GM19455 (cell line): Measurements from ENCODE around the gene CACHD1.
"Not testable (repeated sequence)": the region's sequence is repeated elsewhere in the genome, so short reads cannot be mapped to it uniquely, and the experiment has no call there.

ENCODE experiments used
- ATAC-seq: cut with Tn5 transposase; IDR thresholded peaks from one replicate; pipeline ENCODE4 v1.9.1; 2021; ENCODE audit not compliant: unreplicated experiment

CACHD1 gene

DNA sequence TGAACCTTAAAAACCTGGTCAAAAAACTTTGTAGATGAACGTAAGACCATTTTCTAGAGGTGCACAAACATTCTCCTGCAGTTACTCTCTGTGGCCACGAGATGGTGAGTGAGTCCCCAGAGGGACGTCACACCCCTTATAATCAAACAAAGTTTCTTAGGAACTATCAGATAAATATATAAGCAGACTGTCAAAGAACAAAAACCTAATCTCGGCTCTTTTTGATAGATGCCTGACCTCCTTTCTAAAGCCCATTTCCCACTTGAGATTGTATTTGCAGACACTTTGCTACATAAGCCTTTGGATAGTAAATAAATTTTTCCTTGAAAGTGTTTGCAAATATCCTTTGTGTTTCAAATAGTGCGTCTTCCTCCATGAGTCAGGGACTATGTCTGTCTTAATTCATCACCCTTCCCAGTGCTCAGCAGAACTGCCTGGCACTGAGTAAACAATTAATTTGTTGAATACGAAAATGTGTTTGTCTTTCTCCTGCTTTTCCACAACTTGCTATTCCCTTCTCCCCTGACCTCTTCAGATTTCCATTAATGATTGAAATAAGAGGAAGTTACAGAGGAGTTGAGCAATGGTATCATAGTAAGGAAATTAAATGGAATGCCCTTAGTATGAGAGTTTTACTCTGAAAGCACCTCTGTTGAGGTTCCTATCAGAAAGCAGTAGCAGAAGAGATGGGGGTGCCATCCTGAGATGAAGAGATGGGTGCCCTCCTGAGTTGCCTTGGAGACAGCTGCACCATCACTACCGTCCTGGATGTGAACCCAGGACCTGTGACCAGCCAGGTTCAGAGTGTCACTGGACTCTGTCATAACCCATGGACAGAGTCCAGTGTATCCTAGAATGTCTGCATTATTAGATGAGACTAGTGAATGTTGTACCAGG lies 217.1 kb downstream of the CACHD1 start:
- ATAC-seq = no peak

DNA sequence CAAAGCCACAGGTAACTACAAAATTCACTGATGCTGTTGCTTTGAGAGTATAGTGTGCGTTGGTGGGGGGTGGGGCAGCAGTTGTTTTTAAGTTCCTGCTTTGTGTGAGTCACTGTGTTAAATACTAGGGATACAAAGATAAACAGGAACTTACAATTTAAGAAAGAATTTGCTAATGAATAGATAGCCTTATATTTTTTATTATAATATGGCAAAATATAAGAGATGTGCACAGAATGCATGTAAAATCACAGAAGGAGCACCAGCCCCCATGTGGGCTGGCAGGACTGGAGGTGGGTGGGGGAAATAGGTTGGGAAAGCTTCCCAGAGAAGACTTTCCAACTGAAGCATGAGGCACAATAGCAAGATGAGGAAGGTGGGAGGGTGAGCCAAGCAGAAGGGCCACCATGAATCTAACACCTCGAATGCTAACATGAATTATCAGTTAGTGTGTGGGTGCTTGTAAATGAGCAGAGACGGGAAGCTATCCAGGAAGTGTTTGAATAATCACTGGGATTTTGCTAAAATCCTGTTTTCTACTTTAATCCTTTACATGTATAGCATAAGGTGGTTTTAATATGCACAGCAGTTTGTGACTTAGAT lies 217.9 kb downstream of the CACHD1 start:
- ATAC-seq = no peak

DNA sequence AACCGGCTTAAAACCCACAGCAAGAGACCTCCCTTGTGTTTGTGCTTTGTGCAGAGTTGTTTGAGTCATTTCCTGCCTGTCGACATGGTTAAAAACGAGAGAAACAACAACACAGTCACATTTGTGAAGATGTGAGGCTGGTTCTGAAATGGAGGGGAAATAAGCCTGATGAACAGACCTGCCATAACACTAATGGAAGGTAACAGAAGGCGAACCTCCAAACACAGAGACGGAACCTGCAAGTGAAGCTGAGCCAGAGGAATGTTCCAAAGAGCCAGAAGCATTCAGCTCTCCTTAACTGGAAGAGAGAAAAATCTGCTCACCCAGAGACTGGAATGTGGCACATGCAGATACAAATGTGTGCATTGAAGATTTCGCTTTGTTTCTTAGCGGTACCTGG lies 221.7 kb downstream of the CACHD1 start:
- ATAC-seq = no peak

DNA sequence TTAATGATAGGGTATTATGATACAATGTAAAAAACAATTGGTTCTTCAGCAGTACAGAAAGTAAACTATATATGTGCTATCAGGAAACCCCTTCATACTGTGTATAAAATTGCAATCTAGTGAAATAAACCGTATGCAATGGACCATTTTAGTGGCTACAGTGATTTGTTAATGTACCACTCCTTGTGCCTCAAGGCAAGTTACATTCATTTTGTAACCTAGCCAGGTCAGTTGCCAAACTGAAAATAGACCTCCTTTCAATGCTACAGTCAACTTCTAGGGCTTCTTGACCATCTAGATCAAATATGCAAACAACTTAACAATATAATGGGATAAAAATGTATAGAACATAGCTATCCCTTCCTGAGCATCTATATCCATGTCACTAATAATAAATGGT lies 223.0 kb downstream of the CACHD1 start:
- ATAC-seq = no peak

DNA sequence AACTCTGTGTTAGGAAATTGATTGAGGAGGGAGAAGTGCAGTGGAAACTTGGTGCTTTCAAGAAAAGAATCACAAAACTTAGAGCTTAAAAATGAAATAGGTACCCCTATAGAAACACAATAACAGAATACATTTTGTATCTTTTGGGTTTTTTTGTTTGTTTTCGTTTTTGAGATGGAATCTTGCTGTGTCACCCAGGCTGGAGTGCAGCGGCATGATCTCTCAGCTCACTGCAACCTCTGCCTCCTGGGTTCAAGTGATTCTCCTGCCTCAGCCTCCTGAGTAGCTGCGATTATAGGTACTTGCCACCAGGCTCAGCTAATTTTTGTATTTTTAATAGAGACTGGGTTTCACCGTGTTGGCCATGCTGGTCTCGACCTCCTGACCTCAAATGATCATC lies 223.5 kb downstream of the CACHD1 start:
- ATAC-seq = no peak

DNA sequence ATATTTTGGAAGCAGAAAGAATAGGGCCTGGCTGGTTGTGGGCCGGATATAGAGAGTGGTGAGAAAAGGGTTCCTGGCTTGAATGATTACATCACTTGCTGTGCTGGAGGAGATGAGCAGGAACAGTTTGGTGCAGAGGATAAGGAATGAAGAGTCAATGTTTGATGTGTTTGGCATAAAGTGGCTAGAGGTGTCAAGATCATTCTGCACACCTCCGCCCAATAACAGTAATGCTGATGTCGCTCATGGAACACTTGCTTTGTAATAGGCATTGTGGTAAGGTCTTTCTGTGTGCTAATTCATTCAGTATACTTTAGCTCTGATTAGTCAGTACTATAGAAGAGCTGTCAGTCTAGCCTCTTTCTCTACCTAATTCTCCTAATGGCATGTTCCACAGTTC lies 226.9 kb downstream of the CACHD1 start:
- ATAC-seq = no peak

DNA sequence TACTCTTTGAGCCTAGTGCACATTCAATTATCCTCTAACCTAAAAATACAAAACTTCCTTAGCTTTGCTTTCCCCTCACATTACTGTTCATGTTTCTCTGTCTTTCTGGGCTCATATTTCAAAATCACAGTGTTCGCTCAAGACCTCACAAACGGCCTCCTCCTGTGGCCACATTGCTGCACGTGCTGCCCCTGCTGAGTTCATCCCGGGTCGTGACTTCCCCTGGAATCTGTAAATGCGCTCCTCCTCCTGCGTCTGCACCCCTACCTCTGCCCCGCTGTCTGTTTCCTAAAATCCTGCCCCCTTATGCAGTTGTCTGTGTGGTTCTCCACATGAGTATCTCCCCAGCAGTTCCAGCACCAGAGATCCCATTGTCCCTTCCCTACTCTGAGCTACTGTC lies 229.4 kb downstream of the CACHD1 start:
- ATAC-seq = no peak

DNA sequence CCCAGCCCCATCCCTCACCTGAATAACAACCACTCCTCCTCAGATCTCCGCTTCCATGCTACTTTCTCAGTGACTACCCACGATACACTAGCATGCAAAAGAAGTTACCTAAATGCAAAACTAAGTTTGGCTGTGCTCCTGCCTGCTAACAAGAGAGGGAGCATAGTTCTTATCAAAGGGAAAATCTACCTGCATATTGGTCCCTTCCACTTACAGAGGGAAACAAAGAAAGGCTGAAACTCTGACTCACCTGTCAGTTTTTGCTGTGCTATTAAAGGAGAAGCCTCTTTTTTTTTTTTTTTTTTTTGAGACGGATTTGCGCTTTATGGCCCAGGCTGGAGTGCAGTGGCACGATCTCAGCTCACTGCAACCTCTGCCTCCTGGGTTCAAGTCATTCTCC lies 231.1 kb downstream of the CACHD1 start:
- ATAC-seq = no peak

DNA sequence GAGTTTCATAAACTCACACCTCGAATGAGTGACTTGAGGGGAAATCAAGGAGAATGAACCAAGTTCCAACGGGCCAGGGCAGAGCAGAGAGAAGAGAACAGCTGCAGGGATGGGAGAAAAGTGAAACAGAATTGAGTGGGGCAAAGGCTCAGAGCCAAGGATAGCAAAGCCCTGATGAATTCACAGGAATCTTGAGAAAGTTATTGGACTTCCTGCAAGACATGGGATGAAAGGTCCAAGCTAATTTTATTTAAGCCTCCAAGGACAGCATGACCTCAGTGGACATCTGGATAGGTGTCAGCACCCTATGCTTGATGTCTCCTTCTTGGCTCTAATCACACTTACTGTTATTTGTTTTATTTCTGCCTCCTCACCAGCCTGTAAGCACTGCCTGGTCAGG lies 232.0 kb downstream of the CACHD1 start:
- ATAC-seq = no peak

DNA sequence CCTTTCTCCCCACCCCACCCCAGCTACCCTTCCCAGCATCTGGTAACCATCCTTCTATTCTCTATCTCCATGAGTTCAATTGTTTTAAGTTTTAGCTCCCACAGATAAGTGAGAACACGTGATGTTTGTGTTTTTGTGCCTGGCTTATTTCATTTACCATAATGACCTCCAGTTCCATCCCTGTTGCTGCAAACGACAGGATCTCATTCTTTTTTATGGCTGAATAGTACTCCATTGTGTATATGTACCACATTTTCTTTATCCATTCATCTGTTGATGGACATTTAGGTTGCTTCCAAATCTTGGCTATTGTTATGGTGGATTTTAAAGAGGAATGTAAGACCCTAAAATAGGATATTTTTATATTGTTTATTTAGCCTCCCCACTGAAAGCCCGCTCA lies 232.7 kb downstream of the CACHD1 start:
- not testable (repeated sequence) for ATAC-seq

DNA sequence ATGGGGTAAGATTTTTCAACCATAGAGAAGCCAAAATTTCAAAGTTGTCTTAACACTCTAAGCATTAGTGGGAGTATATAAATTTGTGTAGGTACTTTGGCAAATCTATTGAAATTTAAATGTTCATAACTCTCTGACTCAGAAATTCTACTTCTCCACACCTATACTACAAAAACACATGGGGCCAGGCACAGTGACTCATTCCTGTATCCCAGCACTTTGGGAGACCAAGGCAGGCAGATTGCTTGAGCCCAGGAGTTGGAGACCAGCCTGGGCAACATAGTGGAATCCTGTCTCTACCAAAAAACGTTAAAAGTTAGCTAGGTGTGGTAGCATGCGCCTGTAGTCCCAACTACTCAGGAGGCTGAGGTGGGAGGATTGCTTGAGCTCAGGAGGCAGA lies 233.7 kb downstream of the CACHD1 start:
- ATAC-seq = no peak

DNA sequence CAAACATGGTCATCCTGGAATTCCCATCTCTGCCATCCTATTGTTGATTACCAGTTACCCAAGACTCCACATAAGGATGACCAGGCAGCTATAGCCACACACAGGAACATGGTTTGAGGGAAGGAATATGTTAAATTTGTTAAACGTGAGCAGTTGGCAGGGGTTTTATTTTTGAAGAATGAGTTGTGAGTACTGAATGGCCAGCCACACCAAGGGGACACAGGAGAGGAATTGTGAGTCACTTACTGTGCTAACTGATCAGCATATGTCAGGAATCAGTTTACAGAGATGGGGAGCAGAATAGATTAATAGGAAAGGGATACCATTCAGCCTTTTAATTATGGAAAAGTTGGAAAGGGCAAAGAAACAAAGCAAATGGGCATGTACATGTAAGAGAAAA lies 235.7 kb downstream of the CACHD1 start:
- ATAC-seq = no peak

DNA sequence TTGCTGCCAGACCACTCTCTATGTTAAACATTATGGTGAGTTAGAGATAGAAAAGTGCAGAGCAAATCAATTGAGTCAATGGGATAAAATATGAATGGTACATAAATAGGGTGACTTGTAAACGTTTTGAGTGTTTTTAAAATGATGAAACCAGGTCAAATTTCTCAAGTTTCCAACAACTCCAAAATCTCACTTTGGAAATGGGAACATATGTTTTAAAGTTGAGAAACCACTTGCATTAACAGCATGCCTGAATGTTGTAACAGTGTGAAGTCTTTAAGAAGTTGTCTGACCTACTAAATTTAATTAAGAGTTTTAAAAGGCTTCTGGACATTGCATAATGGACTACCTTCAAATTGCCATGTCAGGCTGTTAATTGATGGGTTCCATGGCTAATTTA lies 241.3 kb downstream of the CACHD1 start:
- ATAC-seq = no peak

DNA sequence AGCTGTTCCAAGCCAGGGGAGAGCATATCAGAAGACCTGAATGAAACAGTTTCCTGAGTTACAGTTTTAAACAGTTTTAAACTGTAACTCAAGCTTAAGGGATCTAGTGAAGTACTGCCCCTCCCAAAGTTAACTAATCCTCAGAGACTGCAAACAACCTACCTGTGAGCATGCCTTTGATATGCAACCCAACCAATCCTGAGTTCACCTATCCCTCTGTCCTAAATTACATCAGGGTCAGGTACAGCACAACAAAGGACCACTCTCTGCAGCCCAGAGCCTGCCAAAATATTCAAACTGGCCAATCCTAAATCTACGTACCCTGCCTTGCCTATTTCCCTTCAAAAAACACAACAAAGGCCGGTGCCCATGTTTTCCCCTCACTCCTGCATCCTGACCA lies 242.1 kb downstream of the CACHD1 start:
- no peak for ATAC-seq

DNA sequence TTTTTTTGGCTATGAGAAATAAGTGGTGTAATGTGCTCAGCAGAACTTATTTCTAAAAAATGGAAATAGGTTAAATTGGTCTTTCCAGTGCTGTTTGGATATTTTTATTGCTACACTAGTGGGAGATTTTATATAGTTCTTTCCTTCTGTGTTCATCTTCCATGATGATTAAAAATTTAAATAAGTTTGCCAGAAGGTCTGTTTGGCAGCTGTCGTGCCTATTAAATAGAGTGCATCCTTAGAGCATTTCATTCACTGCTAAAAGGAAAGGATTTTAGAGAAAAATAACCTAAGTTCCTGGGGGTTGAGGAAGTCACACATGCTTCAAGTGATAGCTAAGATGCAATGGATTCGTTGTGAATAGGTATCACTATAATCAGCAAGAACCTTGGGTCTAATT lies 245.3 kb downstream of the CACHD1 start:
- no peak for ATAC-seq

DNA sequence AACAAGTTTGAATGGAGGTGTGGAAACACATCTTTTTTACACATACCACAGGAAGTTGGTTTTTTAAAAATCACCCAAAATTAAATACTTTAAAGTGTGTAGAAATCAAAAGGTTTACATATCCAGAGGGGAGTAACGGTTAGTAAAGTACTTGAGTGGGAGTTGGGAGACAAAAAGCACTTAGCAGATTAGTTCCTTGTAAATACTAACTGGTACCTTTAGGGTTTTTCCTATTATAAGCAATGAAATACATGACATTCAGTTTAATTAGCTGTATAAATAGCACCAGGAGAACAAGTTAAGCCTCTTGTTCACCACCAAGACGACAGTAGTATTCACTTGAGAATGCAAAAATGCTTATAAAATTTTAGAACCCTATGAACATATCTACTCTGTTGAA lies 251.2 kb downstream of the CACHD1 start:
- ATAC-seq = no peak

DNA sequence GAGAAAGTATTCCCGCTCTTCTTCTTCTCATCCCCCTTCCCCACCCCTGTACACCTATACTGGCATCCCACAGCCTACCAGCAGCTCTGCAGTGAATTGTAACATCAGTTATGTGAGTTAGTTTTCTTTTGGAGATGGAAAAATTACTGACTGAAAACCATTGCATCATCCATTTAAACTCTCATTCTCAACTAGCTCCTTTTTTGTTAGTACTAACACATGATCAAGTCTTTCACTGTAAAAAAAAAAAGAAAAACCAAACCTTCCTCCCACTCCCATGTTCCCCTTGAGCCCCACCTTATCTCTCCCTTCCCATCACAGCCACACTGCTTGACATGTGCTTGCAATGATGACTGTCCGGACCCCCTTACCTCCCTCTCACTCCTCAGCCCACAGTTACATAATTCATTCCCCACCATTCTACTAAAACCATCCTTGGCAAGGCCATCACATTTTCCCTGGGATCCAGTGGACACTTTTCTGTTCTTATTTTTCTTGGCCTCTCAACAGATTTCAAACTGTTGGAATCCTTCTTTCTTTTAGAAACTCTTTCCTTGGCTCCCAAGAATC lies 251.7 kb downstream of the CACHD1 start:
- ATAC-seq = no peak

DNA sequence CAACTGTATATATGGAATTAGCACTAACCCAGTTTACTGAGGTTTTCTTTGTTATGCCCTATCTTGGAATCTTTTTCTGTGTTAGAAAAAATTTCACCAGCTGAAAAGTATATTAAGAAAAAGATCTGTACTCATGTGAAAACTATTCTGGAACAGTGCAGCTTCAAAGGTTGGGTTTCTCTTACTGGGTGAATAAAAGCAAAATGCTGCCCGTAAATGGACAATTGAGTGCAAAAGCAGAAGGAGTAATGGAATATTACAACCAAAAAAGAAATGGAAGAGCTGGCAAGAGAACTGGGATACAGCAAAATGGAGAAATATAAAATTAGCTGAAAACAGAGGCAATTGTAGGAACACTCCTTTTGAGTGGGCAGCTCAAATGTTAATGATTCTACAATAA lies 257.9 kb downstream of the CACHD1 start:
- no peak for ATAC-seq

DNA sequence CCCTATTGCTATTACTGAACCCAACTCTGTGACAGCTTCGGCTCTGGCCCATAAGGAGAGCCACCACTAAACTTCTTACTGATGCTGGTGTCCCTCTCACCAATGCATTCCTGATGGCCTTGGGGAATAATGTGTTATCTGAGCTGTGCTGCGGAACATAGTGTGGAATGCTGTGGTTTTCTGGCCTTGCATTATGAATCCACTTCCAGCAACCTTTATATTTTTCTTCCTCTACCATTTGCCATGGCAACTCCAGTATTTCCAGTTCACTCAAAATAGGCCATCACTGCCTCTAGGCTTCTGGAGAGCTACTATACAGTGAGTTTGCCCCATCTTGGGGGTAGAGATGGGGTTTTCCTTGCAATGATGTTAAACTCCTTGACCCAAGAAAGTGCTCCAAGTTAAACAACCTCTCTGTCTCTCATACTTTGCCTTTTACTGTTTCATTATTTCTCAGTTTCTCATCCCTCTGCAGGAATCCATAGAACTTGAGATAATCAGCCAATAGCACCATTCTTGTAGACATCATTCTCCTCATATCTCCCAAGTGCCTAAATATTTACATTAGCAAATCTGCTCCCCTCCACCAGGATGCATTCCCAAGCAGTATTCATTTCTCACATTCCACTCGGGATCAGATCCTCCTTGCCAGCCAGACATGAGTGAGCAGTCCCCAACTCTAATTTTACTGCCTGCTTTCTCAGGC lies 263.8 kb downstream of the CACHD1 start:
- no peak for ATAC-seq

DNA sequence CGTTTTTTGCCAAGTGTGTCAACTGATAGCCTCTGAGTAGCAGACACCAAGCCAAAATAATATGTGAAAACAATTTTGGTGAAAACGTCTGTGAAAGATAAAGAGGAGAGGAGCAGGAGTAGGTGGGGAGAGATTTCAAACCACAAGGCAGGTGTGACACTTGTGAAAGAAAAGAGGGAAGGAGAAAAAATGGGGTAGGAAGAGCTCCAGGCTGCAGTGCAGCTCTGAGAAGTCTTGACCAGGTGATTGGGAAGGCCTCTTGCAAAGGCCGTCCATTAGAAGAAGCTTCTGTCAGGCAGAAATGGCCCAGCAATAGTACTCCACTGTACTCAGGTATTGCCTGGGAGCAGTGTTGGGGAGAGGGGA lies 264.3 kb downstream of the CACHD1 start:
- no peak for ATAC-seq

DNA sequence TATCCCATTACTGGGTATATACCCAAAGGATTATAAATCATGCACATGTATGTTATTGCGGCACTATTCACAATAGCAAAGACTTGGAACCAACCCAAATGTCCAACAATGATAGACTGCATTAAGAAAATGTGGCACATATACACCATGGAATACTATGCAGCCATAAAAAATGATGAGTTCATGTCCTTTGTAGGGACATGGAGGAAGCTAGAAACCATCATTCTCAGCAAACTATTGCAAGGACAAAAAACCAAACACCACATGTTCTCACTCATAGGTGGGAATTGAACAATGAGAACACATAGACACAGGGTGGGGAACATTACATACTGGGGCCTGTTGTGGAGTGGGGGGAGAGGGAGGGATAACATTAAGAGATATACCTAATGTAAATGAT lies 270.8 kb downstream of the CACHD1 start:
- ATAC-seq = not testable (repeated sequence)
